Activated T-cell treated with anti-CD3 and anti-CD28 coated beads, Interleukin-2, amount 50 U/mL, for 1 hour (primary cell): ENCODE data around the gene C17orf107.
A peak's percentile ranks its signal among the peaks of the same experiment; 100 is the strongest.

Experiments used
- DNase-seq: peaks from one replicate; pipeline ENCODE4 v3.0.0-alpha.2; 2020

C17orf107 gene

GRCh38 chr17:4938069-4938491, 38.7 kb downstream of the C17orf107 start:
- DNase-seq, result no peak

- DNase-seq, result no peak
Observed at GRCh38 chr17:4938688-4939545, 39.6 kb downstream of the C17orf107 start.

- no peak for DNase-seq
Observed at GRCh38 chr17:4939546-4939795, 40.1 kb downstream of the C17orf107 start.

GRCh38 chr17:4939796-4940554, 40.6 kb downstream of the C17orf107 start, which contains the start of the genes RNF167 and SLC25A11:
Gene RNF167, plus strand, starts transcription at chr17:4940268. Its CDS starts 642 bp downstream, at chr17:4940910.
Gene SLC25A11, minus strand, starts transcription at chr17:4940046. Its CDS starts 136 bp downstream, at chr17:4939910.
- DNase-seq, result peak; percentile 97

- DNase-seq, result peak; percentile 47
Observed at GRCh38 chr17:4940555-4941318, 41.4 kb downstream of the C17orf107 start.

GRCh38 chr17:4941319-4941610, 41.9 kb downstream of the C17orf107 start:
- DNase-seq, result no peak

GRCh38 chr17:4942760-4943508, 43.6 kb downstream of the C17orf107 start:
- no peak for DNase-seq

GRCh38 chr17:4944163-4944553, 44.8 kb downstream of the C17orf107 start:
- no peak for DNase-seq

GRCh38 chr17:4944554-4945175, 45.3 kb downstream of the C17orf107 start:
- peak; percentile 44 for DNase-seq

GRCh38 chr17:4945176-4945943, 46.0 kb downstream of the C17orf107 start:
- DNase-seq, result peak; percentile 77

GRCh38 chr17:4945944-4946280, 46.6 kb downstream of the C17orf107 start:
- no peak for DNase-seq

- DNase-seq, result no peak
Observed at GRCh38 chr17:4946312-4946976, 47.1 kb downstream of the C17orf107 start.

- DNase-seq, result no peak
Observed at GRCh38 chr17:4947010-4947410, 47.7 kb downstream of the C17orf107 start.

GRCh38 chr17:4947411-4948165, 48.3 kb downstream of the C17orf107 start:
- DNase-seq, result peak; percentile 72

GRCh38 chr17:4948166-4948930, 49.0 kb downstream of the C17orf107 start, which contains the start of gene PFN1:
Gene PFN1, minus strand, starts transcription at chr17:4948530. Its CDS starts 136 bp downstream, at chr17:4948394.
- DNase-seq, result peak; percentile 88

GRCh38 chr17:4948931-4949320, 49.6 kb downstream of the C17orf107 start:
- peak; percentile 77 for DNase-seq

GRCh38 chr17:4949321-4950074, 50.2 kb downstream of the C17orf107 start:
- peak; percentile 86 for DNase-seq

- no peak for DNase-seq
Observed at GRCh38 chr17:4950075-4950745, 50.9 kb downstream of the C17orf107 start.
